GM10248 (cell line): ENCODE data around the gene SLIT3.

ENCODE experiments used
- CTCF ChIA-PET: fragments of 300-600 bp; sonication (Branson Sonifier 250); formaldehyde crosslinking; extraction: SDS; loops from one replicate; lab custom pipeline; 2021; ENCODE audit warnings: antibody characterized with exemption; lab: Yijun Ruan, JAX
- POLR2A ChIA-PET: fragments of 350-650 bp; sonication (Branson Sonifier 250); formaldehyde crosslinking; extraction: SDS; loops from one replicate; lab custom pipeline; 2020; ENCODE audit warnings: antibody characterized with exemption; lab: Yijun Ruan, JAX
- DNase-seq: peaks from one replicate; pipeline ENCODE4 v3.0.0; 2012; ENCODE audit errors: extremely low spot score
- CTCF ChIP-seq: IDR thresholded peaks from 2 replicates; pipeline ENCODE4 v1.5.1; 2012; ENCODE audit warnings: mild to moderate bottlenecking, low read depth; ENCODE audit errors: extremely low read depth, missing control alignments, control extremely low read depth

Gene SLIT3

GRCh38 chr5:168740811-168741213 lies 560.1 kb downstream of the SLIT3 start:
- TF ChIP-seq CTCF = no peak
- ChIA-PET POLR2A (no interaction called here), CTCF (interaction anchor here (1.0 to 1.6 kb wide), 2 partner anchors 10 to 20 kb away, joined by 3 to 4 read pairs; no protein-coding TSS in a partner anchor)
- no peak for DNase-seq

GRCh38 chr5:168740092-168740800 lies 560.7 kb downstream of the SLIT3 start:
- TF ChIP-seq CTCF = no peak
- CTCF ChIA-PET = interaction anchor here (1.0 to 1.6 kb wide), 4 partner anchors 8 to 32 kb away, joined by 3 to 6 read pairs (median 4); no protein-coding TSS in a partner anchor
- DNase-seq = no peak

DNA sequence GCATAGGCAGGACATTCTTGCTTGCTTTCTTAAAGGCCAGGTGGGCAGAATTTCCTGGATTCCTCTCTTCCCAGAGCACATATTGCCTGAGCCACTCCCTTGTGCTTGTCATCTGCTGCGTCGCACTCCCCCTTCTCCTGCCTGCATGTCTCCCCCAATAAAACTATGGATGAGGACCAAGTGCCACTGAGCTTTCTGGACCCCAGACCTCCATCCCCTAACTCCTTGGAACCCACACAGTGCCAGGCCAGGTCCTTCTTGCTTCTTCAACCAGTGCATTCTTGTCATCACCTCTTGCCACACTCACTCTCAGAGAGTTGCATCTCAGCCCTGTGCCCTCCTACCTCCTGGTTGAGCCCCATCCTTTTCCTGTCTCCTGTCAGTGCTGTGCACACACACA lies 563.9 kb downstream of the SLIT3 start:
- TF ChIP-seq CTCF = no peak
- ChIA-PET POLR2A (no interaction called here), CTCF (interaction anchor here (1.0 kb wide), 1 partner anchor 11 kb away, joined by 3 read pairs; no protein-coding TSS in a partner anchor)
- DNase-seq = no peak

More at GRCh38 chr5:168740092-168740800, 560.7 kb downstream of the SLIT3 start:
- POLR2A ChIA-PET = no interaction called here

DNA sequence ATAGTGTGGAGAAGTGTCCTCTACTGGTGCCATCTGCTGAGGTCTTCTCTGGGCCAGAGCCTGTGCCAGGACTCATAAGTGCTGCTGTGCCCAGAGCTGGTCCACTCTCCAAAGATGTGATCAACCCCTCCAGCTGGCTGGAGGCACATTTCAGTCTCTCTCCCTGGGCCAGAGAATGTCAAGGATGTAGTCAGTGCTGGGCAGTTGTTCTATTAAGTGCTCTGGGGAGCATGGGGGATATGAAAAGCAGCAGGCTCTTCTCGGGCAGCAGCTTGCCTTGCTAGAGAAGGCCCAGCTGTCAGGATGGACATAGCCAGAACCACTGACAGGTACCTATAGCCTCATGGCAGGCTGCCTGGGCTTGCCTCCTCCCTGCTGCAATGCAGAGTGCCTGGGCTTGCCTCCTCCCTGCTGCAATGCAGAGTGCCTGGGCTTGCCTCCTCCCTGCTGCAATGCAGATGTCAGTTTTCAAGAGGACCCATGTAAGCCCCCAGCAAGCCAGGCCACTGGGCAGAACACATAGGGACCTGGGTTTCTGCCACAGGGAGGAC lies 564.6 kb downstream of the SLIT3 start:
- ChIA-PET POLR2A (no interaction called here), CTCF (no interaction called here)
- no peak for DNase-seq
- TF ChIP-seq CTCF = no peak

- no peak for DNase-seq
- TF ChIP-seq CTCF = no peak
- ChIA-PET CTCF (interaction anchor here (1.2 to 1.3 kb wide), 2 partner anchors 13 to 23 kb away, joined by 3 read pairs; no protein-coding TSS in a partner anchor), POLR2A (no interaction called here)
Measured at GRCh38 chr5:168734620-168735300, 566.2 kb downstream of the SLIT3 start.

DNA sequence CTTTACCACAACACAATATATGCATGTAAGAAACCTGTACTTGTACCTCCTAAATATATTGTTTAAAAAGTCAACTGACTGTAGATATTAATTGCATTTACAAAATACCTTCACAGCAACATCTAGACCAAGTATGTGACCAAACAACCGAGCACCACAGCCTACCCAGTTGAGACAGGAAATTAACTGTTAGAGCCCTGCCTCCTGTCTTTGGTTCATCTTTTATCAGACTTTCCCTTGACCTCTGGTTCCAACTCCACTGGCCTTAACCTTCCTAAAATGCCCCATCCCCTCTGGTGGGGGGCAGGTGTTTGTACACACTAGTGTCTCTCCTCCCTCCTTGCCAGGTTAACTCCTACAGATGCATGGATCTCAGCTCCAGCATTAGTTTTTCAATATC lies 566.8 kb downstream of the SLIT3 start:
- ChIA-PET POLR2A (no interaction called here), CTCF (no interaction called here)
- TF ChIP-seq CTCF = no peak
- DNase-seq = no peak
